Sigmoid colon (tissue), 4 donors: ENCODE results near the gene PKDCC.

Experiments
- CTCF ChIP-seq, 4 experiments: fragments of 450-650 bp in 3 of 4; fragments of 200-600 bp in 1 of 4; IDR thresholded peaks; one replicate each; pipeline ENCODE4 v1.5.1; 2016 to 2019; ENCODE audit warnings: antibody characterized with exemption in 4 of 4, mild to moderate bottlenecking in 3 of 4, moderate library complexity in 2 of 4
- POLR2A ChIP-seq, 2 donors: fragments of 450-650 bp; IDR thresholded peaks; one replicate each; pipeline ENCODE4 v1.6.1; 2016; ENCODE audit warnings: antibody characterized with exemption in 2 of 2, mild to moderate bottlenecking in 2 of 2, moderate library complexity in 2 of 2
- POLR2AphosphoS5 ChIP-seq, 4 donors: sonication (generic); formaldehyde crosslinking; IDR thresholded peaks; one replicate each; pipeline ENCODE4 v1.6.1; 2017; ENCODE audit warnings: antibody characterized with exemption in 4 of 4

GRCh38 chr2:42092084-42092996 is 44.5 kb downstream of the PKDCC start:
- TF ChIP-seq CTCF (IDR thresholded peaks at IDR 0.05): no peak
- TF ChIP-seq POLR2A (IDR thresholded peaks at IDR 0.05): no peak
- no peak for TF ChIP-seq POLR2AphosphoS5 (IDR thresholded peaks at IDR 0.05)
